SK-N-SH (cell line): Measurements from ENCODE around the gene KCNQ2.

Experiments used
- EP300 ChIP-seq, 2 experiments: IDR thresholded peaks; 2 replicates each; pipeline versions ENCODE4 v1.4.0 to v1.6.1; 2012; ENCODE audit warnings: borderline replicate concordance in 1 of 2, low read depth in 1 of 2, low read length in 1 of 2
- EZH2phosphoT487 ChIP-seq: fragments of 200-600 bp; sonication (generic); IDR thresholded peaks from 2 replicates; pipeline ENCODE4 v1.6.1; 2017; ENCODE audit warnings: low read depth, mixed run types, mild to moderate bottlenecking, antibody characterized with exemption, moderate library complexity, borderline replicate concordance
- POLR2AphosphoS5 ChIP-seq: IDR thresholded peaks from 2 replicates; pipeline ENCODE4 v1.6.1; 2012; ENCODE audit warnings: low read depth, low read length
- YY1 ChIP-seq: IDR thresholded peaks from 2 replicates; pipeline ENCODE4 v1.4.0; 2012; ENCODE audit warnings: low read depth, mild to moderate bottlenecking
- TF ChIP-seq, protein P1 (sequence below): fragments of 200-600 bp; sonication (generic); IDR thresholded peaks from 2 replicates; pipeline ENCODE4 v1.6.1; 2017; ENCODE audit warnings: antibody characterized with exemption, mild to moderate bottlenecking, moderate library complexity
- TF ChIP-seq, protein P2 (sequence below): fragments of 150-350 bp; IDR thresholded peaks from 2 replicates; pipeline ENCODE4 v1.6.1; 2017; ENCODE audit warnings: antibody characterized with exemption, low read length, low read depth, borderline replicate concordance

DNA sequence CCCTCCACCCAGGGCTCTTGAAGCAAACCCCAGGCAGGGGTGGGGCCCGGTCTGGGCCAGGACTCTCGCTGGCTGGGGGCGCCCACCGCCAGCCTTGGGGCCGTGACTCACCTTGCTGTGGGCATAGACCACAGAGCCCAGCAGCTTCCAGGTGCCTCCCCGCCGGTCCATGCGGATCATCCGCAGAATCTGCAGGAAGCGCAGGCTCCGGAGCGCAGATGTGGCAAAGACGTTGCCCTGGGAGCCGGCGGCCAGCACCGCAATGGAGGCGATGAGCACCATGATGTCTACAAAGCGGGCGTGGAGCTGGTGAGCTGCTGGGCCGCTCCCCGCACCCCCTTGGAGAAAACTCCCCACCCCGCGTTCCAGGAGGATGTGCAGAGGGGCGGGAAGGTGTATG is 27.9 kb downstream of the KCNQ2 start:
- TF ChIP-seq EP300 (IDR thresholded peaks at IDR 0.05; ENCODE audit: borderline replicate concordance in 1 of 2, low read depth in 1 of 2, low read length in 1 of 2): no peak
- TF ChIP-seq YY1: no peak
- TF ChIP-seq, protein P1, sequence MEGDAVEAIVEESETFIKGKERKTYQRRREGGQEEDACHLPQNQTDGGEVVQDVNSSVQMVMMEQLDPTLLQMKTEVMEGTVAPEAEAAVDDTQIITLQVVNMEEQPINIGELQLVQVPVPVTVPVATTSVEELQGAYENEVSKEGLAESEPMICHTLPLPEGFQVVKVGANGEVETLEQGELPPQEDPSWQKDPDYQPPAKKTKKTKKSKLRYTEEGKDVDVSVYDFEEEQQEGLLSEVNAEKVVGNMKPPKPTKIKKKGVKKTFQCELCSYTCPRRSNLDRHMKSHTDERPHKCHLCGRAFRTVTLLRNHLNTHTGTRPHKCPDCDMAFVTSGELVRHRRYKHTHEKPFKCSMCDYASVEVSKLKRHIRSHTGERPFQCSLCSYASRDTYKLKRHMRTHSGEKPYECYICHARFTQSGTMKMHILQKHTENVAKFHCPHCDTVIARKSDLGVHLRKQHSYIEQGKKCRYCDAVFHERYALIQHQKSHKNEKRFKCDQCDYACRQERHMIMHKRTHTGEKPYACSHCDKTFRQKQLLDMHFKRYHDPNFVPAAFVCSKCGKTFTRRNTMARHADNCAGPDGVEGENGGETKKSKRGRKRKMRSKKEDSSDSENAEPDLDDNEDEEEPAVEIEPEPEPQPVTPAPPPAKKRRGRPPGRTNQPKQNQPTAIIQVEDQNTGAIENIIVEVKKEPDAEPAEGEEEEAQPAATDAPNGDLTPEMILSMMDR: no peak
- TF ChIP-seq, protein P2, sequence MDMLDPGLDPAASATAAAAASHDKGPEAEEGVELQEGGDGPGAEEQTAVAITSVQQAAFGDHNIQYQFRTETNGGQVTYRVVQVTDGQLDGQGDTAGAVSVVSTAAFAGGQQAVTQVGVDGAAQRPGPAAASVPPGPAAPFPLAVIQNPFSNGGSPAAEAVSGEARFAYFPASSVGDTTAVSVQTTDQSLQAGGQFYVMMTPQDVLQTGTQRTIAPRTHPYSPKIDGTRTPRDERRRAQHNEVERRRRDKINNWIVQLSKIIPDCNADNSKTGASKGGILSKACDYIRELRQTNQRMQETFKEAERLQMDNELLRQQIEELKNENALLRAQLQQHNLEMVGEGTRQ: no peak
- TF ChIP-seq POLR2AphosphoS5: no peak
- no peak for TF ChIP-seq EZH2phosphoT487
